PC-9 (cell line): ENCODE results near the gene LRP1. TPM values are rescaled to one million over a fixed set of nuclear protein-coding genes. Genes with fewer than 3 reads are reported as not detected.

Source experiments
- BruUV-seq: library from RNA; stranded (reverse); fragments of 400-500 nt; replicated peaks from 2 replicates; lab custom pipeline; 2021; lab: Mats Ljungman, UMichigan
- CTCF ChIA-PET: fragments of 300-600 bp; sonication (Branson Sonifier 250); formaldehyde crosslinking; loops from one replicate; lab custom pipeline; 2022; ENCODE audit warnings: antibody characterized with exemption; lab: Charles Lee
- POLR2A ChIA-PET: fragments of 300-600 bp; sonication (Branson Sonifier 250); formaldehyde crosslinking; loops from one replicate; lab custom pipeline; 2022; ENCODE audit warnings: antibody characterized with exemption; ENCODE audit not compliant: unreplicated experiment; lab: Charles Lee
- DNase-seq, 2 experiments: peaks; one replicate each; pipeline versions ENCODE4 v3.0.0 to v3.0.0-alpha.2; 2015 to 2022; ENCODE audit warnings: mixed read lengths in 1 of 2
- H2AFZ ChIP-seq: fragments of 200-600 bp; sonication (generic); 2 replicates; pipeline ENCODE4 v1.8.1; 2017; ENCODE audit warnings: antibody characterized with exemption
- H3F3A ChIP-seq: fragments of 200-600 bp; sonication (generic); 2 replicates; pipeline ENCODE4 v1.8.1; 2017; ENCODE audit warnings: antibody characterized with exemption, mild to moderate bottlenecking, low read depth; ENCODE audit not compliant: insufficient read depth
- H3K27ac ChIP-seq: fragments of 200-600 bp; sonication (generic); 2 replicates; pipeline ENCODE4 v1.6.1; 2016; ENCODE audit warnings: mixed run types
- H3K27me3 ChIP-seq: fragments of 200-600 bp; sonication (generic); 2 replicates; pipeline ENCODE4 v1.6.1; 2016; ENCODE audit warnings: low read depth, mixed run types; ENCODE audit not compliant: insufficient read depth
- H3K36me3 ChIP-seq: fragments of 200-600 bp; sonication (generic); 2 replicates; pipeline ENCODE4 v1.6.1; 2016; ENCODE audit warnings: low read depth, mixed run types
- H3K4me1 ChIP-seq: fragments of 200-600 bp; sonication (generic); replicated peaks from 2 replicates; pipeline ENCODE4 v1.6.1; 2016; ENCODE audit warnings: mixed run types; ENCODE audit not compliant: insufficient read depth
- H3K4me2 ChIP-seq: fragments of 200-600 bp; sonication (generic); 2 replicates; pipeline ENCODE4 v1.6.1; 2017; ENCODE audit warnings: mixed run types
- H3K4me3 ChIP-seq: fragments of 200-600 bp; sonication (generic); 2 replicates; pipeline ENCODE4 v1.6.1; 2016; ENCODE audit warnings: mixed run types
- H3K79me2 ChIP-seq: fragments of 200-600 bp; sonication (generic); 2 replicates; pipeline ENCODE4 v1.6.1; 2017; ENCODE audit warnings: low read depth, mixed run types
- H3K9me2 ChIP-seq: fragments of 200-600 bp; sonication (generic); 2 replicates; pipeline ENCODE4 v1.8.1; 2017; ENCODE audit warnings: mild to moderate bottlenecking; ENCODE audit not compliant: insufficient read depth
- H3K9me3 ChIP-seq: fragments of 200-600 bp; sonication (generic); 2 replicates; pipeline ENCODE4 v1.8.1; 2016; ENCODE audit warnings: low read depth; ENCODE audit not compliant: insufficient read depth
- H4K20me1 ChIP-seq: fragments of 200-600 bp; sonication (generic); 2 replicates; pipeline ENCODE4 v1.8.1; 2017; ENCODE audit not compliant: insufficient read depth
- EZH2 ChIP-seq: fragments of 200-600 bp; sonication (generic); IDR thresholded peaks from 2 replicates; pipeline ENCODE4 v1.8.0; 2017; ENCODE audit warnings: antibody characterized with exemption, low read depth
- intact Hi-C: fragments of 100-400 bp; cut with micrococcal nuclease; formaldehyde crosslinking; loops from one replicate; pipeline ENCODE4 v1.10.0; 2022; ENCODE audit not compliant: unreplicated experiment
- total RNA-seq: library from RNA; stranded (reverse); gene quantifications from 2 replicates; pipeline ENCODE4 v1.2.3, GENCODE V29; 2021
- TF ChIP-seq, protein P1 (sequence below): fragments of 200-600 bp; sonication (generic); conservative IDR thresholded peaks from 2 replicates; pipeline ENCODE4 v1.6.1; 2017; ENCODE audit warnings: mixed run types, antibody characterized with exemption, mild to moderate bottlenecking, moderate library complexity

LRP1 gene
- total RNA-seq, 1 experiment from 2014 or later, result 51.4 TPM

DNA sequence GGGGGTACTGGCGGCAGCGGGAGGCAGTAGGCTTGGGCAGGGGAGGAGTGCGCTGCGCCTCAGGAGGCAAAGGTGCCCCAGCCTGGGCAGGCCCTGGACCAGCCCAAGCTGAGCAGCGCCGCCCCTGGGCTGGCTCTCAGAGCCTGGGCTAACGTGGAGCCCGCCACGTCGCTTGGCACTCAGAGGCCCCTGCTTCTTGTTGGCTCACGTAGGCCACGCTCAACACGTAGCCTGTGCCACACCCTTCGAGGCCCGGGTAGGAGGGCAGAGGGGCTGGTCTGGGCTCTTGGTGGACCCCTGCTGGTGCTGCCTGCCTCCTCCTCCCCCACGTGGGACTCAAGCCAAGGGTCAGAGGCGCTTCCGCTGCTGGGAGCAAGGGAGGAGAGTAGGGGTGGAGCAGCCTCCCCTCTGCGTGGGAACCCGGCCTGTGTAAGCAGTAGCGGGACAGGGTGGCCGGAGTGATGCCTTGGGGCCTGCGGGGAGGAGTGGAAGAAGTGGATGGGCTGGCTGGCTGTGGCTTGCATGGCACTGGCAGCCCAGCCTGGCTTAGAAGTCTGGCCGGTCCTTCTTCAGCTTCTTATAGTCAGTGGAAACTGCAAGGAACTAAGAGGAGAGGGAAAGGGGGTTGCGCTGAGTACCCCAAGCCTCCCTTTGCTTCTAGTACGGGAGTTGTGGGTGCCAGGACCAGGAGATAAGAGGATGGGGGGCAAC, 106.9 kb downstream of the LRP1 start:
- intact Hi-C loops, result no loop called here
- H3F3A ChIP-seq, result peaks cover 69% of the 10 kb centered on the region
- no peaks in the 10 kb centered on the region for H3K9me2 ChIP-seq
- no peak overlapping the region for H3K27ac ChIP-seq
- H3K9me3 ChIP-seq, result no peaks in the 10 kb centered on the region
- DNase-seq, result no peak
- BruUV-seq, result no TSS peak
- no peak overlapping the region for H3K4me2 ChIP-seq
- peaks cover 38% of the 10 kb centered on the region for H3K36me3 ChIP-seq
- TF ChIP-seq EZH2, result no peak
- TF ChIP-seq, protein P1, sequence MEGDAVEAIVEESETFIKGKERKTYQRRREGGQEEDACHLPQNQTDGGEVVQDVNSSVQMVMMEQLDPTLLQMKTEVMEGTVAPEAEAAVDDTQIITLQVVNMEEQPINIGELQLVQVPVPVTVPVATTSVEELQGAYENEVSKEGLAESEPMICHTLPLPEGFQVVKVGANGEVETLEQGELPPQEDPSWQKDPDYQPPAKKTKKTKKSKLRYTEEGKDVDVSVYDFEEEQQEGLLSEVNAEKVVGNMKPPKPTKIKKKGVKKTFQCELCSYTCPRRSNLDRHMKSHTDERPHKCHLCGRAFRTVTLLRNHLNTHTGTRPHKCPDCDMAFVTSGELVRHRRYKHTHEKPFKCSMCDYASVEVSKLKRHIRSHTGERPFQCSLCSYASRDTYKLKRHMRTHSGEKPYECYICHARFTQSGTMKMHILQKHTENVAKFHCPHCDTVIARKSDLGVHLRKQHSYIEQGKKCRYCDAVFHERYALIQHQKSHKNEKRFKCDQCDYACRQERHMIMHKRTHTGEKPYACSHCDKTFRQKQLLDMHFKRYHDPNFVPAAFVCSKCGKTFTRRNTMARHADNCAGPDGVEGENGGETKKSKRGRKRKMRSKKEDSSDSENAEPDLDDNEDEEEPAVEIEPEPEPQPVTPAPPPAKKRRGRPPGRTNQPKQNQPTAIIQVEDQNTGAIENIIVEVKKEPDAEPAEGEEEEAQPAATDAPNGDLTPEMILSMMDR, result no peak
- H3K79me2 ChIP-seq, result peaks cover 30% of the 10 kb centered on the region
- peaks cover 22% of the 10 kb centered on the region for H3K4me1 ChIP-seq
- H3K27me3 ChIP-seq, result peaks cover 6% of the 10 kb centered on the region
- CTCF ChIA-PET, result no interaction called here
- POLR2A ChIA-PET, result no interaction called here
- H2AFZ ChIP-seq, result no peak overlapping the region
- peaks cover 28% of the 10 kb centered on the region for H4K20me1 ChIP-seq
- H3K4me3 ChIP-seq, result no peak overlapping the region

GRCh38 chr12:57235728-57236131, 107.4 kb downstream of the LRP1 start:
- no peak overlapping the region for H3K4me3 ChIP-seq
- ChIA-PET POLR2A (no interaction called here), CTCF (no interaction called here)
- TF ChIP-seq EZH2, result no peak
- TF ChIP-seq, protein P1, result no peak
- no peak overlapping the region for H3K27ac ChIP-seq
- H3K36me3 ChIP-seq, result peaks cover 38% of the 10 kb centered on the region
- no peak overlapping the region for H2AFZ ChIP-seq
- H3K4me2 ChIP-seq, result no peak overlapping the region
- DNase-seq, result no peak
- no TSS peak for BruUV-seq
- intact Hi-C loops, result no loop called here
- peaks cover 25% of the 10 kb centered on the region for H3K79me2 ChIP-seq
- H3K9me3 ChIP-seq, result no peaks in the 10 kb centered on the region
- peaks cover 28% of the 10 kb centered on the region for H4K20me1 ChIP-seq
- H3K27me3 ChIP-seq, result peaks cover 12% of the 10 kb centered on the region
- H3K4me1 ChIP-seq, result peaks cover 22% of the 10 kb centered on the region
- H3F3A ChIP-seq, result peaks cover 75% of the 10 kb centered on the region
- H3K9me2 ChIP-seq, result no peaks in the 10 kb centered on the region

- H3K4me1 ChIP-seq, result peaks cover 17% of the 10 kb centered on the region
- ChIA-PET POLR2A (no interaction called here), CTCF (no interaction called here)
- peaks cover 18% of the 10 kb centered on the region for H3K27me3 ChIP-seq
- H4K20me1 ChIP-seq, result peaks cover 27% of the 10 kb centered on the region
- H3K36me3 ChIP-seq, result peaks cover 33% of the 10 kb centered on the region
- no peak overlapping the region for H3K4me2 ChIP-seq
- no peak overlapping the region for H3K27ac ChIP-seq
- H3K79me2 ChIP-seq, result peaks cover 18% of the 10 kb centered on the region
- BruUV-seq, result no TSS peak
- no peak overlapping the region for H3K4me3 ChIP-seq
- no peak overlapping the region for H2AFZ ChIP-seq
- intact Hi-C loops, result no loop called here
- TF ChIP-seq, protein P1, result no peak
- no peak for TF ChIP-seq EZH2
- H3F3A ChIP-seq, result peaks cover 79% of the 10 kb centered on the region
- DNase-seq, result no peak
- H3K9me3 ChIP-seq, result no peaks in the 10 kb centered on the region
- no peaks in the 10 kb centered on the region for H3K9me2 ChIP-seq
These were observed 108.1 kb downstream of the LRP1 start for GRCh38 chr12:57236201-57236924.
